CD4-positive, alpha-beta T cell treated with Interleukin-15 for 4 hours (primary cell): ENCODE results near the gene TBX5.

ENCODE experiments used
- DNase-seq: peaks from one replicate; pipeline ENCODE4 v3.0.0-alpha.2; 2020; ENCODE audit warnings: low spot score

Gene TBX5

DNA sequence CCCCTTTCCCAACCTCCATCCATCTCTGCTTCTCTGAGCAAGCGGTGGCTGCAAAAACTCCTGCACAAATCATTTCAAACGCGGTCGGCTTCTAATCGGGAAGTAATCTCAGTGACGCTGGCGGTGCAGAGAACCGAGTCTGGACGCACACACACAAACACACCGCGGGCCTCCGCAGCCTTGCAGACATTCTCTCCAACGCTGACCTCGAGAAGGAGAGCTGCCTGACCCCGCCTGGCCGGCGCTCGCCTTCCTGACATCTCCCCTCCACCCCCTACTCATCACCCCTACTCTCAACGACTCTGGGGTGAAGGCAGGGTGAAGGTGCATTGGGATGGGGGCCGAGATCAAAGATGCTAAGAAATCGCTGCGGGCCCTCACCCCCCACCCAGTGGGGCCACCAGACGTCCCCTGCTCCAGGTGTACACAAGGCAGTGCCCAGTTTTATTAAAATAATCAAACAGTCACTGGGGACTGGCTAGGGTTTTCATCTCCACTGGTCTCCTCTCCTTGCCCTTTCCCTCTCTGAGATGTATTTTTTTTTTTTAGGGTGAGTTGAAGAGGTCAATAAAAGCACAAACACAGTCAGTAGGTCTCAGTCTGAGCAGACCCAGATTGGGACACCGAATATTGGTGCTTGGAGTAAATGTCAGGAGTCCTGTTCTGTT, 506 bp upstream of the TBX5 start:
- DNase-seq = no peak

DNA sequence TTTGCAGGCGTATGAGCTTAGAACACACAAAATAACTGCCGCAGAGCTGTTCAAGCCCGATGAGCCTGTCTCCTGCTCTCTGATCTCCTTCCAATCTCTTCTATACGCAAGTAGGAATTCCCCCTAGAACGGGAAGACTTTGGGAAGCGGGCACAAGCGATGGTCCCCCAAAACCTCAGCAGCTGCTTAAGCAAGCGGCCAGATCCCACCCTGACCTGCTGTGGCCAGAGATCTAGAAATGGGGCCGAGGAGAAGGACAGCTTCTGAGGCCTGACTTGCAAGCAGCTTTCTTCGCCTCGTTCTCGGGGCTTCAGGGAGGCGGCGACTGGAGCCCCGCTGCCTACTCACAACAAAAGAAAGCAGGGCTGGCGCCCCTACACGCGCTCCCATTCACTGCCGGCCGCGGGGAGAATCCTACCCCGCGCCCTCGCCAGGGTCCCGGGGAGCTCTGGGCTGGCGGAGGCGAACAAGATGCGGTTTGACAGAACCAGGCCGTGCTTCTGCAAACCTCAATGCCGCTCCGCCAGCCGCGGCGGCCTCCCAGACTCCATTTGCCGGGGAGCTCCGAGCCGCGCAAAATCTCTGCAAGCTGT, 922 bp downstream of the TBX5 start:
- DNase-seq = no peak

DNA sequence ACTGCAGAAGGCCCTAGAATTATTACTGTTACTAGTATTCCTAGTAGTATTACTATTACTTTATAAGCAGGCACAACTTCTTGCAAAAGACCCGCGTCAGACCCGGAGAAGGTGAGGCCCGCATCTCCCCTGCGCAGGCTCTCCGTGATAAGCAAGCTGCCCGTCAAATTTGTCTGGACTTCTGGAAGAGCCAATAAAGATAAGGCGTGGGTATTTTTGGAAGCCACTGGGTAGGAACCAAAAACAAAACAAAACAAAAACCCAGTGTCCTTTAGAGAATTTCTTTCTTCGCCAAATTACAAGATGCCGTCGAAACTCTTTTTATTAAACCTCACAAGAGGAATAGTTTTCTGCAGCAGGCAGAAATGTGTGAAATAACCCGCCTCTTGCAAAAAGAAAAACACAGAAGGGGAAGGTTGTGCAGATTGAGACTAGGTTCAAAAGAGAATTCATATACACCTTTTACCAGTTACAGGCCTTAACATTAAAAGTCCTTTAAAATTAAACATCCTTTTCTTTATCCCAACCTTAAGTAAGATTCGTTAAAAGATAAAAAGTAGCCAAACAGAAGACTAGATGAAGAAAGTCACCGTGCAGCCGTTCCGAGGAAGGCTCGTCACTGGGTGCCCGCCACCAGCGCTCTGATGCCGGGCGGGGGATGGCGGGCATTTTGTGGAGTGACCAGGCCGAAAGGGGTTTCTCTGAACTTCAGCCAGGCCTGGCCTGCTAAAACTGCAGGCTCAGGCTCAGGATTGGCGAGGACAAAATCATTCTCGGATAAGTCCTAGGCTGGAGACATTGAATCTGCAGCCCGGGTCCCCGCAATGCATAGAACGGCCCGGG, 1.6 kb downstream of the TBX5 start:
- no peak for DNase-seq

DNA sequence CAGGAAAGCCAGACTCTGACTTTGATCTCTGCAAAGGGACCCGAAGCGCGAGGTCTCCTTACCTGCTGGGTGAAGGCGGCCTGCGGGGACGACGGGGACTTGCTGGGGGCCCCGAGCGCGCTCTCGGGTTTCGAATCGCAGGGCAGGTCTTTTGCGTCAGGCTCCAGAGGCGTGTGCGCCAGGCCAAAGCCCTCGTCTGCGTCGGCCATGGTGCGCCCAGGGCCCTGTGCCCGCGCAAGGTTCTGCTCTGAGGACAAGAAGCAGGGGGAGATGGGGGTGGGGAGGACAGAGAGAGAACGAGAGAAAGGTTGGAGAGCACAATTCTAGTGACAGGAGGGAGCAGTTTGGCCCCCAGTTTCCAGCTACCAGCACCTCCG, 2.3 kb downstream of the TBX5 start:
- no peak for DNase-seq

DNA sequence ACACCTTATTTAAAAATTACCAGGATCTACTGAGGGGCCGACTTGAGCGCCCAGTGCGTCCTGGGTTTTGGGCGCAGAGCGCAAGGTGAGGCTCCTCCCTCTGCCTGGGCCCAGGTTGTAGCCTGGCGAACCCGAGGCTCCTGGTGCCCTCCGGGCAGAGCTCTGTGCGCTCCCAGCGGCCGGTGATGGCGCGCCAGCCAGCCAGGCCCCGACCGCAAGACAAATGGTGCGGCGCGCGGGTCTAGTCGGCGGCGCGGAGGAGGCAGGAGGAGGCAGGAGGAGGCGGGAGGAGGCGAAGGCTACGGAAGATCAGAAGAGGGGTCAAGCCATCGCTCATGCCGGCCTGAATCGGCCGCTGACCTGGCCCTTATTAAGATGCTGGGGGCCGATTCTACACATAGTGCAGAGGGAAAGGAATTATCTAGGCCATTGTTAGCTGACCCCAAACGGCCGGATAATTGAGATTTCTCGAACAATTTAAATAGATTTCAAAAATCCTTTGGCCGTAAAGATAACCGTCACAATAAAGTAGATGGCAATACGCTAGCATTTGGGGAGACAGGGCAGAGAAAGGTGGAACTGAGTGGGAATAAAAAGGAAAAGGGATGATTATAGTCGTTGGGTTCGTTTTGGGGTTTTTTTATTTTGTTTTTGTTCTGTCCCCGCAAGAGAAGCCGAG, 2.8 kb downstream of the TBX5 start:
- DNase-seq = no peak

DNA sequence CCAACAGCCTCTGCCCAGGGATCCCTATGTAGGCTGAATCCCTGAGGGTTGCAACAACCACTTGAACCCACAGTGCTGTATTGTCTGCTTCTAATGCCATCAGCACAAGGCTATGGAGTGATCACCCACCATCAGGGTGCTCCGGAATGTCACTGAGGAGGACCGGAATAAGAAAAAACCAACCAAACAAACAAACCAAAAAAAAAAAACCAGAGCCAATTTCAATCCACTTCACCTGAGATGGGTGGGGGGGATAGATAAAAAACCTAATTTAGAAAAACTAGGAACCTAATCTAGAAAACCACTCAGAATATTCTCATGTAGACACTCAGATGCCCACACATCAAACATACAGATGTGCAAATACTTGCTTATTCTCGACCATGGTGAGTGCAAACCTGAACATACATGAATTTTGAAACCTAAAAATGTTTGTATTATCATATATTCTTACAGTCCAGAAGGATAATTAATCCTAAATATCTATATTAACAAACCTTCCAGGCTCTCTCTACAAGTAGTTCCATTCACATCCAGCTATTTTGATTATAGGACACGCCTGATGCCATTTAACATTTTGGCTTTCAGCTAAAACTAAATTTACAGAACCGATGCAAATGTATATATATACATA, 3.7 kb downstream of the TBX5 start:
- DNase-seq = no peak

DNA sequence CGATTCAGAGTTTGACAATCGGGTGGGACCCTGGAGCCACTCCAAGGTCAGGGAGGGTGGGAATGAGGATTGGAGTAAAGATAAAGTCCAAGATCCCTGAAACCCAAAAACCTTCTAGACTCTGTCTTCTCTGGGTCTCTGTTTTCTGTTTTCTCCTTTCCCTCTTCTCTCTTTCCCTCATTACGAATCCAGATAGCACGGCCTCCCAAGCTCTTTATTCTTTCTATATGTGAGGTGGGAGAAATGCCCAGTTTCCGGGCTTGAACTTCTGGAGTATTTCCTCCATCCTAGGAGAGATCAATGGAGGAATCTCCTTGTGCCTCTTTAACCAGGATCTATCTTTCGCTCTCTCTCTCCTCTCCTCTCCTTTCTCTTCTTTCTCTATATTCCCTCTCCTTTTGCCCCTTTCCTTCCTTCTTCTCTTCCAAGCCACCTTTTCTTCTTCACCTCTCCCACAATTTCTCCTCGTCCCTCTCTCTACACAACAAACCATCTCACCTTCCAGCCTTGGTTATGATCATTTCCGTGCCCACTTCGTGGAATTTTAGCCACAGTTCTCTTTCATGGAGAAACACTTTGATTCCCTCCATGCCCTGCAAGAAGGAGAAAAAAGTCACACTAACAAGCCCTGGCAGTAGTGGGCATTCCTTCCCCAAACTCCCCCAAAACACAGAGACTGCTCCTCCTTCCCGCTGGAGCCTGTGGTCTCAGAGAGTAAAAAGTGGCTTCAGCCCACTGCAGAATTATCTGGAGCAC, 4.4 kb downstream of the TBX5 start:
- no peak for DNase-seq

DNA sequence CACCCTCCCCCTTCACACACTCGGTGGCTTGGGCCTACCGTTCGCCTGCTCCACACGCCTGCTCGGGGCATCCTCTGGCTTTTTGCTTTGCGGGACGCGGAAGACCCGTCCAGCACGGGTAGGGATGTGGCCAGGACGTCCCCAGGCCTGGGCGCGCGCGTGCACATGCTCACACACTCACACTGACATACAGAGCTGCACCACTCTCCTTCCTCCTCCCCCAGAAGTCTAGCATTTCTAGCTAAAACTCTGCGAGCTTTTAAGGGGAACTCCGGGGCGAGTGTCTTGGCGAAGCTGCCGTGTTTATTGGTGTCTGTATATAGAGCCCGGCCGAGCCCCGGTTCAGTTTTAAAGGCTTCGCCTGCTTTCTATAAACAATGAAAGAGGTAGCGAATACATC, 5.0 kb downstream of the TBX5 start:
- no peak for DNase-seq

DNA sequence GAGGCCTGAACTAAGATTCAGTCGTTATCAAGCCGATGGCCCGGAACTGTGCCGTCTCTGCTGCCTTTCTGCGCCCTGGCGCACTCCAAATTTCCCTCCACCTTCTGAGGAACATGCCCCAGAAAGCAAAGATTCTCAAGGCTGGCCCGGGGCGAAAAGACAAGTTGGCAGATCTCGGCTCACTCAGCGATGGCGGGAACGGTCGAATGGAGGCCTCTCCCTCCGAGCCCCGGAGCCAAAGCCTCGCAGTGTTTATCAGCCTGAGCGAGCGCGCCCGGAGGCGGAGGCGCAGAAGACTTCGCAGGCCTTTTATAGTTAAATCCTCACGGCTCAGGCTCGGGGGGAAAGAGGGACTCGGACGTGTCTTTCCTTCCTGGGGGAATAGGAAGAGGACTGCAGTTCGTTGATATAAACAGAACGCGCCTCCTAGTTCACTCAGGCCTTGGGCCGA, 5.6 kb downstream of the TBX5 start:
- DNase-seq = no peak

DNA sequence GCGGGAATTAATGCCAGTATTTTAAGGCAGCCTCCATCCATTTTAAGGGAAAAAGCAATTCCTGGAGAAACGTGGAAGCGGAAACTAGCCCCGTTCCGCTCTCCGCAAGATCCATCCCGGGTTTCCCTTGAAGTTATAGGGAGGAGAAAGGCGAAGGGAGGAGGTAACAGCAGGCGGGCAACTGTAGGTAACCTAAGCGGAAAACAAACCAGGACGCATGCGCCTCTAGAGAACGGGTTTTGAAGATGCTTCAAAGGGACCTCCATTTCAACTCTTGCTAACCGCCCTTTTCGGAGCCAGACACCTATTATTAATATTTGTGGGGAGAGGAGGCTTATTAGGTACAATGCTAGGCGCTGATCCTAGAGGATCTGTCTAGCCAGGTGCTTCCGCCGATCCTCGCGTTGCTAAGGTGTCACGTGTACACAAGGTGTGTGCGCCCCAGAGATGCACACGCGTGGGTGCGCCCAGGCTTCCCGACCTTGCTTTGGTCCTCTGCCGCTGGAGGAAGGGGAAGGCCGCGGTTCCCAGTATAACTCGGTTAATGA, 6.2 kb downstream of the TBX5 start:
- no peak for DNase-seq

DNA sequence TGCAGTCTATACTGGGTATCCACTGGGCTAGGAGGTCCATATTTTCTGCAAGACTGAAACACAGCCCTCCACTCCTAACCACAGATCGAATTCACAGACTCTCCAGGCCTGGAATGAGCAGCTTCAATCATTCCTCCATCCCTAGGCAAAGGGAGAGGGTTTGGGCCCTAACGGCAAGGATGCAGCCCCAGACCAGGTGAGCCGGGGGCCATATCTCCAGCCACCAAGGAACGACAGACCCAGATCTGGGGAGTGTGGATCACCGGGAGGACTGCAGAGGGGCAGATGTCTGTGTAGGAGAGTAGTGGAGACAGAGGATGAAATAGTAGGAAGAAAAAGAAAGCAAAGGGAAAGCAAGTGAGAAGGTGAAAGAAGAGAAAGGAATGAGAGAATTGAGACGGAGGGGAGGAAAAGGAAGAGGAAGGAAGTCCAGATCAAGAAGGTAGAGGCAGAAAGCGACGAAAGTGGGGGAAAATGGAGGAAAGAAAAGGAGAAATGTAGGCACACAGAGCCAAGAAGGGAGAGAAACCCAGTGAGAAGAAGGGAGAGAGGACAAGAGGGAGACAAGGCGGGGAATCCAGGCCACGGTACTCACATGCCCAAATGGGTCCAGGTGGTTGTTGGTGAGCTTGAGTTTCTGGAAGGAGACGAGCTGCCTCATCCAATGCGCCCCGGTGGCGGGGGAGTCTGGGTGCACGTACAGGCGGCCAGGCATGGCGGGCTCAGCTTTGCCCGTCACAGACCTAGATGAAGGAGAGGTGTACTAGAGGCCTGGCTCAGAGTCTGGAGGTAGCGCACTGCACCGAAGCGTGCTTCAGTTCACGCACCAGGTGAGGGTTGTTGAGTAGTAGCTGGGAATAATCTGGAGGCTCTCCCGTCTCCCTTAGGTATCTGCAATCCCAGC, 7.7 kb downstream of the TBX5 start:
- no peak for DNase-seq

DNA sequence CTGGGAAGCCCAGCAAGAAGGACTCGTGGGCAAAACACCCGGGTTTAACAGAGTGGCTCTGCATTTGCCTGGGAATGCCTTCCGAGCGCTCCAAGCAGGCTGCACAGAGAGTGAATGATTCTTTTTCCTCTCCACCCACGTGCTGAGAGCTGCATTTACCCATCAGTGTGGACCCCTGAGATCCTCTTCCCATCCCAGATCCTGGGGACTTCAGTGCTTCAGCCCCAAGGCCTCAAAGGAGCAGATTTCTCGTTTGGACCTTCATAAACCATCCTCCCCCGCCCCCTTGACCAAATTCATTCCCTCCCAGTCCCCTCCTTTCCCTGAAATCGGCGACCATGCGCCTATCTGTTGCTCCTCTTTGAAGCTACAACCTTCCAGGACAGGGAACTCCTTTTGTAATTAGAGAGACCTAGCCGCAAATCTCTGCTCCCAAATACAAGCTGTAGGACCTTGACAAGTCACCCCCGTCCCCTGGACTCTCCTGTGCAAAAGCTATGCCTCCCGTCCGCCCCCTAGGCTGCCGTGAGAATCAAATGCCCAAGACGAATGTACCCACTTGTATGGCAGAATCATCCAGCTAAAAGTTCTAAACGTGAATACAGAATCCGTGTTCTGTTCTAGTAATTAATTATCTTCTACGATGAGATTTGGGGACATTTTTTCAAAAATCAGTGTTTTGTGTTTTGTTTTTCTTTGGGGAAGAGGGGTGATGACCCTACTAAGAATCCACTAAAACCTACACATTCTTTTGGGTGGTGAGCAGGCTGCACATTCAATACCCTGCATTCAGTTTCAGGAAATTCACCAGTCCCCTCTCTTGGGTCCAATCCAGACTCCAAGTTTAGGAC, 8.8 kb downstream of the TBX5 start:
- no peak for DNase-seq

DNA sequence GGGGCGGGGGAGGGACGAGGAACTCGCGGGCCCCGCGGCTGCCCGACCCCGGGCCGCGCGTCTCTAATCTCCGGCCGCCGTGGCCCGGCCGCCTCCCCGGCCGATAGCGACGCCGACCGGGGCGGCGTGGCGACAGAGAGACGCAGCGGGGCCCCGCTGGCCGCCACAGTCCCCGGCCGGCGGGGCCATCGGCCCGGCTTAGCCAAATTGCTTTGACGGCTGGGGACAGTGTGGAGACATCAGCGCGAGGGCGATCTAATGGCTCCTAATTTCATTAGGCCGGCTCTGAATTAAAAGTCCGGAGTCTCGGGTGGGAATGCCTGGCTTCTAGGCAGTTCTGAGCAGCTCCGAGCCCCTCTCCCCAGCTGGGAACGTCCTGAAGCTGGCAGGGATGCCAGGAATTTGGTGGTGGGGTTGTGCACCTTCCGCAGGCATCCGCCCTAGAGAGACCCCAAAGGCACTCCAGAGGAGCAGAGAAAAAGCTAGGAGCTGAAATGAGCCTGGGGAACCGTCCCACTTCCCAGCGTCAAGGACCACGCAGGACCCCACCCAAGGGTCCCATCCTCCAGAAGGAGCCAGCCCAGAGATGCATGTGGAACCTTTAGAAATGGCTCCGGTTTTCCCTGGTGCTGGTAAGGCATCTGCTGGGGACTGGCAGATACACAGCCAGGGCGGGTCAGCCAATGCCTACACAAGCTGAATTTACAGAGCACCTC, 9.6 kb downstream of the TBX5 start:
- no peak for DNase-seq

DNA sequence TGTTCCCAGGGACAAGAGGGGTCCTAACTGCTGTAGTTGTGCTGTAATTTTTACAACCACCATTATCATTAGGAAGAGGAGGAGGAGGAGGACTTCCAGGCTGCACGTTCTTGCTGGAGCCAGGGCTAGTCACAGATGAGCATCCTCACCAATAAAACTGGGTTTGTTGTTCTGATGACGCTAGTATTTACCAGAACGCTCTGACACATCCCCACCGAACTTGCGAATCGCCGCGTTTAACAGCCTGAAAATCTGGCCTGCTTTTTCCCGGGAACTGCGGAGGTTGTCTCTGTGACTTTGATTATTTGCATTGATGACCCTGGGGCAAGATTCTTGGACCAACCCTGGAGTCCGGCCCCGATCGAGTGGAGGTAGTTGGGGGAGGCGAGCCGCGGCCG, 10.2 kb downstream of the TBX5 start:
- DNase-seq = no peak

DNA sequence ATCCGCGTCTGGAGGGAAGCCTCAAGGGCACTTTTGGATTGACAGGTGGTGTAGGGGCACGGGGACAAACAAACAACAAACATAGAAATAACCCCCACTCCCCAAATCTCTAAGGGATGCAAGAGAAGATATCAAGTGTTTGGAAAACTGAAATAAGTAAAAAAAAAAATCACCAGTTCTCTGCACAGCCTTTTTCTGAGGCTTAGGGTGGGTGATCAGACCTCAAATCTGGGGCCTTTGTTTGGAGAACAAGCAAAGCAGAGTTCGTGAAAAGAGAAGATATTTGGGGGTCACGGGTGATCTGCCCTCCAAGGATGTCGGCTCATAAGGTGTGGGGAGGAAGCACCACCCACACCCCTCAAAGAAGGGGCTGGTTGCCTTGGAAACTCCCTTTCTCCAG, 10.7 kb downstream of the TBX5 start:
- DNase-seq = no peak

DNA sequence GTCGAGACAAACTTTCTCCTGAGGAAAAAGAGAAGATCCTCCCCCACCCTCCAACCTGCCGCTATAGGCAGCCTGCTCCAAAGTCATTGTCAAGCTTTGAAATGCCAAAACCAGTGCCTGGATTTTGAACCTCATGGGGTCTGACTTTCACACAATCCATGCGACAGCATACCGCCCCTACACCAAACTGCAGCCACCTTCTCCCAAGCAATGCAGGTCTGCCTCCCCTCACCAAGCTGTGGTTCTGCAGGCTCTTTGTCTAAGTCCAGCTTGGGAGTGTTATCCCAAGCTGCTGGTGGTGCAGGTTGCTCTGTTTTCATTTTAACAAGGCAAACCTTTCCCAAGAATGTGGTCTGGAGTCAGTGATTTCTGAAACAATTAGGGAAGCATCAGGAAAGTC, 12.4 kb downstream of the TBX5 start:
- no peak for DNase-seq

DNA sequence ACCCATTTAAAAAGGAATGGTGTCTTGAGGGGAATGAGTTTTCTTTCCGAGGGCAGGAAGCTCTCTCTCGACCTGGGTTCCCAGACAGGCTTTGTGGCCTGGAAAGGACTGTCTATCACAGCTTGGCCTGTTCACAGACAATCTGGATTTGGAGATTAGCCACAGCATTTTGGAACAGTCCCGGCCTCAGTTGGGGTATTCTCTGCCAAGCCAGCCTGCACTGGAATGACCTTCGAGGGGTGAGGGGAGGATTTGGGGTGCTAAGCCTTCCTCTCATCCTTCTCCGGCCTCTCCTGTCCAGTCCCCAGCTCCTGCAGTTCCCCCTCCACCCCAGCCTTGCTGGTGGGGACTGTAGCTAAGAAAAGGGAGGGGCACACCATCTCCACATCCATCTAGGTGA, 13.0 kb downstream of the TBX5 start:
- no peak for DNase-seq

DNA sequence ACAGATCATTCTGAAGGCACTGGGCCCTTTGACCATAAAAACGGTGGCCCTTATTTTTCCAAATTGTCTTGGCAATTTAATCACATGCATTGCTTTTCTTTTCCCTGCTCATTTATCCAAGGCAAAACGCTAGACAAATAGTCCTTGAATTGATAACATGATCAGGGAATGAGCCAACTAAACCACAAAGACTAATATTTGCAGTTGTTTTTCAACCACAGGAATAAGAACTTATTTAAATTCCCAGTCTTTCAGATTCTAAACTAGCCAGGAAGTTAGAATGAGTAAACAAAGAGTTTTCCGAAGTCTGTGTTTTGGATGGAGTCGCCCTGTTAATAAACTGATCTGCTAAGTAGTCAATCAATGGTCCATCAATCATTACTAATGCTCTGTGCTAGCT, 14.9 kb downstream of the TBX5 start:
- DNase-seq = no peak

DNA sequence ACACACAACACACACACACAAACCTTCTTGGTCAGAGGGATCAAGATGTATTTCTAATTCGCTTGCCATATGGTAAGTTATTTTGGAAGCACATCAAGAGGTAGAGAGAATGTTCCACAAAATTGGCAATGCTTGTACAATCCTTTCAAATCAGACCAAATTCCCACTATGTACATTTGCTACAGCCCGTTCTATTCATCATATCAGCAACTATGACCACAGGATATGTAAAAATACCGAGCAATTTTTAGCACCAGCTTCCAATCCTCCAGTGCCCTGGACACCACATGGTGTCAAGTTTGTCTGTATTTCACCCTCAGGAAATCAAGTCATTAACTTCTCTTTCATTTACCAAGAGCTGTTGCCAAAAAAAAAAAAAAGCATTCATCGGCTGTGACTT, 21.2 kb downstream of the TBX5 start:
- no peak for DNase-seq
